DOHH2 (cell line): ENCODE data around the gene LITAF.

Experiments used
- CTCF ChIP-seq: fragments of 200-600 bp; sonication (generic); IDR thresholded peaks from one replicate; pipeline ENCODE4 v1.5.1; 2014; ENCODE audit warnings: antibody characterized with exemption, mild to moderate bottlenecking, low read depth, low read length; ENCODE audit not compliant: poor library complexity, severe bottlenecking
- EZH2phosphoT487 ChIP-seq: fragments of 200-600 bp; sonication (generic); IDR thresholded peaks from 2 replicates; pipeline ENCODE4 v1.6.1; 2017; ENCODE audit warnings: borderline replicate concordance, mild to moderate bottlenecking, antibody characterized with exemption, low read length, moderate library complexity, mixed read lengths

- TF ChIP-seq CTCF (no peak), EZH2phosphoT487 (no peak)
These were observed 44.5 kb upstream of the LITAF start for GRCh38 chr16:11631214-11631613.
